GF-D8 (cell line): ENCODE data around the gene PIPOX.

ENCODE experiments used
- DNase-seq: peaks from one replicate; lab custom pipeline; 2025; lab: John Stamatoyannopoulos, UW

PIPOX gene

GRCh38 chr17:29042679-29043538 is at the start of gene PIPOX:
TSS of gene PIPOX (plus strand) at chr17:29043141. CDS start at chr17:29043226, 85 bp downstream.
- no peak for DNase-seq

GRCh38 chr17:28993645-28994426 is 49.1 kb upstream of the PIPOX start:
- DNase-seq = no peak

- DNase-seq = no peak
These were observed 46.3 kb upstream of the PIPOX start for GRCh38 chr17:28996554-28997096.

- no peak for DNase-seq
These were observed 45.1 kb upstream of the PIPOX start for GRCh38 chr17:28997806-28998205.

- DNase-seq = no peak
These were observed 43.7 kb upstream of the PIPOX start for GRCh38 chr17:28999206-28999605.

- no peak for DNase-seq
These were observed 42.0 kb upstream of the PIPOX start for GRCh38 chr17:29000973-29001372.

GRCh38 chr17:29002811-29003210 is 40.1 kb upstream of the PIPOX start:
- DNase-seq = no peak

GRCh38 chr17:29003289-29003688 is 39.7 kb upstream of the PIPOX start:
- DNase-seq = no peak

- DNase-seq = no peak
These were observed 38.8 kb upstream of the PIPOX start for GRCh38 chr17:29004081-29004692.

GRCh38 chr17:29005936-29006511 is 36.9 kb upstream of the PIPOX start, which contains the start of gene SEZ6:
TSS of gene SEZ6 (minus strand) at chr17:29006033. CDS start at chr17:29005869, 164 bp downstream.
- DNase-seq = no peak

GRCh38 chr17:29007456-29007855 is 35.5 kb upstream of the PIPOX start:
- no peak for DNase-seq

- no peak for DNase-seq
These were observed 35.0 kb upstream of the PIPOX start for GRCh38 chr17:29007860-29008455.

- no peak for DNase-seq
These were observed 34.4 kb upstream of the PIPOX start for GRCh38 chr17:29008591-29008990.

- no peak for DNase-seq
These were observed 32.8 kb upstream of the PIPOX start for GRCh38 chr17:29010129-29010528.

- DNase-seq = no peak
These were observed 32.4 kb upstream of the PIPOX start for GRCh38 chr17:29010586-29010985.

- no peak for DNase-seq
These were observed 30.4 kb upstream of the PIPOX start for GRCh38 chr17:29012535-29012934.

- no peak for DNase-seq
These were observed 28.2 kb upstream of the PIPOX start for GRCh38 chr17:29014716-29015115.

GRCh38 chr17:29016345-29017210 is 26.4 kb upstream of the PIPOX start:
- DNase-seq = no peak

- DNase-seq = no peak
These were observed 24.0 kb upstream of the PIPOX start for GRCh38 chr17:29018788-29019474.
